Ishikawa (cell line): ENCODE results near the gene SHC2.

Source experiments
- CEBPB ChIP-seq: IDR thresholded peaks from 2 replicates; pipeline ENCODE4 v1.6.1; 2012
- CREB1 ChIP-seq: IDR thresholded peaks from 2 replicates; pipeline ENCODE4 v1.6.1; 2012; ENCODE audit warnings: low read depth
- EGR1 ChIP-seq: IDR thresholded peaks from 2 replicates; pipeline ENCODE4 v1.6.1; 2012
- EP300 ChIP-seq: IDR thresholded peaks from 2 replicates; pipeline ENCODE4 v1.6.1; 2012; ENCODE audit warnings: borderline replicate concordance
- NFIC ChIP-seq: IDR thresholded peaks from 2 replicates; pipeline ENCODE4 v1.6.1; 2012
- RAD21 ChIP-seq: IDR thresholded peaks from 2 replicates; pipeline ENCODE4 v1.6.1; 2012; ENCODE audit warnings: low read depth
- REST ChIP-seq: IDR thresholded peaks from 2 replicates; pipeline ENCODE4 v1.6.1; 2012; ENCODE audit warnings: low read depth, mild to moderate bottlenecking
- TAF1 ChIP-seq: IDR thresholded peaks from 2 replicates; pipeline ENCODE4 v1.6.1; 2012; ENCODE audit warnings: low read depth, mild to moderate bottlenecking
- TCF12 ChIP-seq: IDR thresholded peaks from 2 replicates; pipeline ENCODE4 v1.6.1; 2012; ENCODE audit warnings: low read depth
- YY1 ChIP-seq: IDR thresholded peaks from 2 replicates; pipeline ENCODE4 v1.6.1; 2012; ENCODE audit warnings: low read depth
- ZBTB7A ChIP-seq: IDR thresholded peaks from 2 replicates; pipeline ENCODE4 v1.6.1; 2012; ENCODE audit warnings: low read depth
- TF ChIP-seq, protein P1 (sequence below): IDR thresholded peaks from 2 replicates; pipeline ENCODE4 v1.6.1; 2012
- TF ChIP-seq, protein P2 (sequence below): IDR thresholded peaks from 2 replicates; pipeline ENCODE4 v1.6.1; 2012

DNA sequence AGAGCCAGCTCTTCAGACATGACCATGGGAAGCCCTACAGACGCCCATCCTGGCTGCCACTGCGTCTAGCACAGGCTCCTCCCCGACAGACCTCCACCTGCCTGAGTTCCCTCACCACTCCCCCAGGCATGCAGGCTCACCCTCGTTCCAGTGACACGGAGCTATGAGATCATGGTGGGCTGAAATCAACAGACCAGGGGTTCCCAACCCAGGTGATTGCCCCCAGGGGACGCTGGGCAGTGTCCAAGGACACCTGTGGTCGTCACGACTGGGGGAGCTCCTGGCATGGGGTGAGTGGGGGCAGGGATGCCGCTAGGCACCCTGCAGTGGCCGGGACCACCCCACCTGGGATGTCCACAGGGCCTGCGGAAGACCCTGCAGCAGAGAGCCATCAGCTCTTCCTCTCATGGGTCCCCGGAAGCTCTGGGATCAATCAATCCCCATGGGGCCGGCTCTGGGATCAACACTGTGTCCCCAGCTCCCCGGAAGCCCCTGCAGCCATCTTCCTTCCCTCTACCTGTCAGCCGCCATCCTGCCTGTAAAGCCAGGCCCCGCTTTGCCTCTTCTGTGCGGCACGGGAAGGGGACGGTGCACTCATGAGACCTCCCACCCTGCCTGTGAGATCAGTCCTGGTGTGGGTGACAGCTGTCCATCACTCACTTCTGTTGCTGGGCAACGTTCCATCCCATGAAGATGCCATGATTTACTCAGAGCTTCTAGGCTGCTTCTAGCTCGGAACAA lies 22.7 kb upstream of the SHC2 start:
- TF ChIP-seq REST: no peak
- TF ChIP-seq EP300: no peak
- no peak for TF ChIP-seq EGR1
- TF ChIP-seq, protein P1, sequence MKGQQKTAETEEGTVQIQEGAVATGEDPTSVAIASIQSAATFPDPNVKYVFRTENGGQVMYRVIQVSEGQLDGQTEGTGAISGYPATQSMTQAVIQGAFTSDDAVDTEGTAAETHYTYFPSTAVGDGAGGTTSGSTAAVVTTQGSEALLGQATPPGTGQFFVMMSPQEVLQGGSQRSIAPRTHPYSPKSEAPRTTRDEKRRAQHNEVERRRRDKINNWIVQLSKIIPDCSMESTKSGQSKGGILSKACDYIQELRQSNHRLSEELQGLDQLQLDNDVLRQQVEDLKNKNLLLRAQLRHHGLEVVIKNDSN: no peak
- TF ChIP-seq, protein P2, sequence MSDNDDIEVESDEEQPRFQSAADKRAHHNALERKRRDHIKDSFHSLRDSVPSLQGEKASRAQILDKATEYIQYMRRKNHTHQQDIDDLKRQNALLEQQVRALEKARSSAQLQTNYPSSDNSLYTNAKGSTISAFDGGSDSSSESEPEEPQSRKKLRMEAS: no peak
- TF ChIP-seq CREB1: no peak
- TF ChIP-seq TCF12: no peak
- no peak for TF ChIP-seq RAD21
- no peak for TF ChIP-seq TAF1
- no peak for TF ChIP-seq ZBTB7A
- TF ChIP-seq CEBPB: no peak
- TF ChIP-seq YY1: no peak
- no peak for TF ChIP-seq NFIC
